Dendritic cell treated with granulocyte-macrophage colony-stimulating factor and Interleukin-4, amounts not matched to agents 40 ng/mL and 50 ng/mL, for 4 days (primary cell): ENCODE results near the gene SINHCAF.
"Not testable (repeated sequence)": the region's sequence is repeated elsewhere in the genome, so short reads cannot be mapped to it uniquely, and the experiment has no call there.

ENCODE experiments used
- H3K27ac Mint-ChIP-seq: one replicate; pipeline ENCODE4 v1.8.0; 2022; ENCODE audit warnings: mild to moderate bottlenecking, mixed read lengths
- H3K27me3 Mint-ChIP-seq: one replicate; pipeline ENCODE4 v1.8.0; 2022; ENCODE audit warnings: mild to moderate bottlenecking, mixed read lengths
- H3K36me3 Mint-ChIP-seq: one replicate; pipeline ENCODE4 v1.8.0; 2022; ENCODE audit warnings: low read depth, mixed read lengths
- H3K4me1 Mint-ChIP-seq: one replicate; pipeline ENCODE4 v1.8.0; 2022; ENCODE audit warnings: low read depth, mixed read lengths
- H3K4me3 Mint-ChIP-seq: one replicate; pipeline ENCODE4 v1.8.0; 2022; ENCODE audit warnings: mild to moderate bottlenecking, moderate library complexity, mixed read lengths
- H3K9me3 Mint-ChIP-seq: one replicate; pipeline ENCODE4 v1.8.0; 2022; ENCODE audit warnings: mixed read lengths
- intact Hi-C: fragments of 100-400 bp; cut with micrococcal nuclease; formaldehyde crosslinking; loops from one replicate; pipeline ENCODE4 v1.15.0; 2022

The SINHCAF gene

GRCh38 chr12:31251707-31252611 lies 74.0 kb downstream of the SINHCAF start:
- not testable (repeated sequence) for H3K36me3 Mint-ChIP-seq, H3K27ac Mint-ChIP-seq, H3K27me3 Mint-ChIP-seq, H3K9me3 Mint-ChIP-seq
- Mint-ChIP-seq H3K4me1 (peaks cover 18% of the 10 kb centered on the region), H3K4me3 (peak overlapping the region; percentile 66)
- intact Hi-C loops = loop anchor here (10.0 kb wide), 1 partner anchor 383 kb away; no protein-coding TSS in a partner anchor

GRCh38 chr12:31250179-31250578 lies 75.8 kb downstream of the SINHCAF start:
- Mint-ChIP-seq H3K27me3 (peaks cover 3% of the 10 kb centered on the region), H3K4me3 (no peak overlapping the region), H3K9me3 (no peaks in the 10 kb centered on the region), H3K27ac (no peak overlapping the region), H3K4me1 (peaks cover 11% of the 10 kb centered on the region), H3K36me3 (no peaks in the 10 kb centered on the region)
- intact Hi-C loops = loop anchor here (10.0 kb wide), 1 partner anchor 385 kb away; no protein-coding TSS in a partner anchor

GRCh38 chr12:31249356-31249755 lies 76.6 kb downstream of the SINHCAF start:
- H3K27ac Mint-ChIP-seq = no peak overlapping the region
- H3K4me3 Mint-ChIP-seq = no peak overlapping the region
- peaks cover 3% of the 10 kb centered on the region for H3K27me3 Mint-ChIP-seq
- H3K9me3 Mint-ChIP-seq = no peaks in the 10 kb centered on the region
- intact Hi-C loops = no loop called here
- no peaks in the 10 kb centered on the region for H3K36me3 Mint-ChIP-seq
- peaks cover 11% of the 10 kb centered on the region for H3K4me1 Mint-ChIP-seq

DNA sequence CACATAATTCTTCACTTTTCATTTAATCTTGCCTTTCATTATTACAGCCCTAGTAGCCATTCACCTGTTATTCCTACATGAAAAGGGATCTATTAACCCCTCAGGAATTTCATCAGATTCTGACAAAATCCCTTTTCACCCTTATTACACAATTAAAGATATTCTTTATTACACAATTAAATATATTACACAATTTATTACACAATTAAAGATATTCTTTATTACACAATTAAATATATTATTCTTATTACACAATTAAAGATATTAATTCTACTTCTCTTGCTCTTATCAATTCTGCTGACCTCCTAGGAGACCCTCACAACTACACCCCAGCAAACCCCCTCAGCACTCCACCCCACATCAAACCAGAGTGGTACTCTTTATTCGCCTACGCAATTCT lies 77.1 kb downstream of the SINHCAF start:
- Mint-ChIP-seq H3K9me3 (no peaks in the 10 kb centered on the region), H3K36me3 (no peaks in the 10 kb centered on the region), H3K4me3 (no peak overlapping the region), H3K27me3 (peaks cover 3% of the 10 kb centered on the region), H3K27ac (no peak overlapping the region), H3K4me1 (peaks cover 11% of the 10 kb centered on the region)
- intact Hi-C loops = no loop called here

GRCh38 chr12:31248337-31248736 lies 77.6 kb downstream of the SINHCAF start:
- Mint-ChIP-seq H3K9me3 (no peaks in the 10 kb centered on the region), H3K36me3 (no peaks in the 10 kb centered on the region), H3K27ac (no peak overlapping the region), H3K4me3 (no peak overlapping the region), H3K4me1 (peaks cover 11% of the 10 kb centered on the region), H3K27me3 (peaks cover 2% of the 10 kb centered on the region)
- intact Hi-C loops = no loop called here

DNA sequence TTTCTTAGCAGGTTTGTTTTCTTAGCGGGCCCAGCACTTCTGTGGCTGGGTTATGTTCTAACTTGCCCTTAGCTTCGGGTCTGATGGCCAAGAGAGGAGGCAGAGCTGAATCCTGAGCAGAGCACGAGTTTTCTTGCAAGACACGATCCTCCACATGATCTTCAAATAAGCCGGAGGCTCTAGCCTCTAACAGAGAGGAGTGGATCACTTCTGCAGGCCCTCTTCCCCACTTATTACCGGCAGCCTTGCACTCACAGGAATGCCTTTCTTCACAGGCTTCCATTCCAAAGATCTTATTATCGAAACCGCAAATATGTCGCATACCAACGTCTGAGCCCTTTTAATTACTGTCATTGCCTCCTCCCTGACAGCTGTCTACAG lies 79.5 kb downstream of the SINHCAF start:
- intact Hi-C loops = no loop called here
- Mint-ChIP-seq H3K27me3 (no peaks in the 10 kb centered on the region), H3K27ac (no peak overlapping the region), H3K36me3 (no peaks in the 10 kb centered on the region), H3K4me1 (peaks cover 11% of the 10 kb centered on the region), H3K4me3 (no peak overlapping the region), H3K9me3 (no peaks in the 10 kb centered on the region)

- Mint-ChIP-seq H3K4me1 (peaks cover 11% of the 10 kb centered on the region), H3K27ac (no peak overlapping the region), H3K27me3 (no peaks in the 10 kb centered on the region), H3K36me3 (no peaks in the 10 kb centered on the region), H3K4me3 (no peak overlapping the region), H3K9me3 (no peaks in the 10 kb centered on the region)
- intact Hi-C loops = no loop called here
Observed at GRCh38 chr12:31245822-31246469, 80.0 kb downstream of the SINHCAF start.

- intact Hi-C loops, H3K36me3 Mint-ChIP-seq, H3K4me3 Mint-ChIP-seq, H3K27me3 Mint-ChIP-seq, H3K27ac Mint-ChIP-seq, H3K4me1 Mint-ChIP-seq, H3K9me3 Mint-ChIP-seq: not testable (repeated sequence)
Observed at GRCh38 chr12:31242418-31242817, 83.5 kb downstream of the SINHCAF start.

DNA sequence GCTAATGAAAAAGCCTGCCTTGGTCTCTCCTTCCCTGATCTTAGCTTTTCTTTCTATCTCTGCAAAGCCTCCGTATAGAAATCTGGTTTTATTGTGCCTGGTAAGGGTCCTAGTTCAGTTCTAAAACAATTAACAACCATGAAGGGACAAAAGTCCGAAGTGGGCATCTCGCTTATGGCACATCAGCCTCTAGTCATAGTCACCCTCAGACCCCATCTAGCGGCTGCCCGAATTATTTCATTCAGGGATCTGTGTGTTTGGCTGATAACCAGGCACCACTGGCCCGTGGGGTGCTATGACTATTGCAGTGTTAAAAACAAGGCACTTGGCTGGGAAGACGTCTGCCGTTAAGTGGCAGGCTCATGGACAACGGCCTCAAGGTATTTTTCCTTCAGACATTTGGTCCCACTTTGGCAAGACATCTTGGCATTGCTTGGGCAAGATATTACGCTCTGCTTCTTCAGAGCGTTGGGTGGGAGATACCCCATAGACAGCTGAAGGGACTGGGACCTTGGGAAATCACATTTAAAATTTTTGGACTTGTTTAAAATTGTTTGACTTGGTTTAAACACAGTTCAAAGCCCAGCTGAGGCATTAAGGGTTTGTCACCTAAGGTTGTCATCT lies 87.1 kb downstream of the SINHCAF start:
- Mint-ChIP-seq H3K27me3 (peaks cover 13% of the 10 kb centered on the region), H3K4me1 (no peaks in the 10 kb centered on the region), H3K27ac (no peak overlapping the region), H3K9me3 (no peaks in the 10 kb centered on the region), H3K4me3 (no peak overlapping the region), H3K36me3 (no peaks in the 10 kb centered on the region)
- intact Hi-C loops = loop anchor here (2.0 kb wide), 1 partner anchor 392 kb away; no protein-coding TSS in a partner anchor

- peaks cover 13% of the 10 kb centered on the region for H3K27me3 Mint-ChIP-seq
- H3K4me3 Mint-ChIP-seq, H3K27ac Mint-ChIP-seq, H3K36me3 Mint-ChIP-seq, H3K9me3 Mint-ChIP-seq, H3K4me1 Mint-ChIP-seq: not testable (repeated sequence)
- intact Hi-C loops = loop anchor here (2.0 kb wide), 1 partner anchor 392 kb away; no protein-coding TSS in a partner anchor
Observed at GRCh38 chr12:31238333-31238732, 87.6 kb downstream of the SINHCAF start.

DNA sequence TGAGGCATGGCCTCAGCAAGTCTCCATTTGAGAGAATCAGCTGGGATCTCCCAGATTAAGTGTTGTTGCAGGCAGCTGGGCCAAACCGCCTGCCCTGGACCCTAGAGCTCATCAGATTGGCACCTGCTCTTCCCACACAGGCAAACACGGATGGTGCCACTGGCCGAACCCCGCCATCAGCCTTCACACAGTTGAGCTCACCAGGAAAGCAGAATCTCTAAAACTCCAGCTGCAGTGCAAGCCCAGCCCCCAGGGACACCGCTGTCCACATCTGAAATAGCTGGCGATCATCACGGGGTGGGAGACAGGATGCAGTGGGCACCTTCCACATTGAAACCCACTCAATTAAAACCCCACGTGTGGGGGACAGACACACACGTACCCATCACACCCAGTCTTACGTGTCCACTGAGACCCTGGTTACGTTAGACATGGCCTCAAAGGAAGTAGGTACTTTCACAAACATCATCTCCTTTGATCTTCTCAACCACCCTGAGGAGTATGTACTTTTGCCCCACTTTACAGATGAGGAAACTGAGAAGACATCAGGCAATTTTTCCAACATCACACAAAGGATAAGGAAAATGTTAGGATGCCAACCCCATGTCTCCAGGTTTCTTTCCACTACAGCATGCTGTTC lies 88.8 kb downstream of the SINHCAF start:
- H3K36me3 Mint-ChIP-seq = no peaks in the 10 kb centered on the region
- no peak overlapping the region for H3K27ac Mint-ChIP-seq
- no peak overlapping the region for H3K4me3 Mint-ChIP-seq
- peaks cover 13% of the 10 kb centered on the region for H3K27me3 Mint-ChIP-seq
- H3K9me3 Mint-ChIP-seq = no peaks in the 10 kb centered on the region
- intact Hi-C loops = no loop called here
- H3K4me1 Mint-ChIP-seq = no peaks in the 10 kb centered on the region

GRCh38 chr12:31235868-31236395 lies 90.0 kb downstream of the SINHCAF start:
- Mint-ChIP-seq H3K4me3 (no peak overlapping the region), H3K9me3 (no peaks in the 10 kb centered on the region), H3K27ac (no peak overlapping the region), H3K27me3 (peaks cover 13% of the 10 kb centered on the region), H3K4me1 (no peaks in the 10 kb centered on the region), H3K36me3 (no peaks in the 10 kb centered on the region)
- intact Hi-C loops = no loop called here

GRCh38 chr12:31234955-31235867 lies 90.7 kb downstream of the SINHCAF start:
- no peaks in the 10 kb centered on the region for H3K36me3 Mint-ChIP-seq
- H3K27me3 Mint-ChIP-seq = peaks cover 13% of the 10 kb centered on the region
- H3K4me1 Mint-ChIP-seq = no peaks in the 10 kb centered on the region
- no peaks in the 10 kb centered on the region for H3K9me3 Mint-ChIP-seq
- intact Hi-C loops = no loop called here
- no peak overlapping the region for H3K27ac Mint-ChIP-seq
- no peak overlapping the region for H3K4me3 Mint-ChIP-seq
